Epithelial cell of esophagus (primary cell): Measurements from ENCODE around the gene RFTN2.
A peak's percentile ranks its signal among the peaks of the same experiment; 100 is the strongest.
"Not testable (repeated sequence)": the region's sequence is repeated elsewhere in the genome, so short reads cannot be mapped to it uniquely, and the experiment has no call there.

ENCODE experiments used
- DNase-seq: peaks from one replicate; pipeline ENCODE4 v3.0.0; 2010; ENCODE audit warnings: low read depth
- H3K4me3 ChIP-seq: 2 replicates; pipeline ENCODE4 v1.5.1; 2011; ENCODE audit warnings: mild to moderate bottlenecking, low read length, control low read depth
- CTCF ChIP-seq: IDR thresholded peaks from 2 replicates; pipeline ENCODE4 v1.5.1; 2011; ENCODE audit warnings: low read depth, mild to moderate bottlenecking, low read length, control low read depth, inconsistent platforms; ENCODE audit not compliant: insufficient read depth; ENCODE audit errors: missing control alignments

RFTN2 gene

GRCh38 chr2:197707316-197708213 is 32.2 kb upstream of the RFTN2 start:
- H3K4me3 ChIP-seq = peak overlapping the region; percentile 87
- peak; percentile 67 for DNase-seq
- peak; percentile 63 for TF ChIP-seq CTCF

GRCh38 chr2:197706839-197707207 is 31.4 kb upstream of the RFTN2 start:
- no peak for TF ChIP-seq CTCF
- DNase-seq = peak; percentile 3
- peak overlapping the region; percentile 87 for H3K4me3 ChIP-seq

GRCh38 chr2:197705912-197706838 is 30.8 kb upstream of the RFTN2 start:
- H3K4me3 ChIP-seq = peak overlapping the region; percentile 87
- DNase-seq = peak; percentile 4
- TF ChIP-seq CTCF = no peak

- TF ChIP-seq CTCF = no peak
- peak within 1 kb of the TSS; percentile 87 for H3K4me3 ChIP-seq
- DNase-seq = peak; percentile 93
Observed at GRCh38 chr2:197705121-197705911, 29.9 kb upstream of the RFTN2 start, which contains the start of gene MARS2. TSS of gene MARS2 (plus strand) at chr2:197705369. CDS start at chr2:197705406, 37 bp downstream.

GRCh38 chr2:197704434-197705120 is 29.2 kb upstream of the RFTN2 start:
- no peak for DNase-seq
- no peak for TF ChIP-seq CTCF
- peak overlapping the region; percentile 58 for H3K4me3 ChIP-seq

- no peak for TF ChIP-seq CTCF
- DNase-seq = no peak
- no peak overlapping the region for H3K4me3 ChIP-seq
Observed at GRCh38 chr2:197700960-197701359, 25.6 kb upstream of the RFTN2 start.

- H3K4me3 ChIP-seq, DNase-seq: not testable (repeated sequence)
Observed at GRCh38 chr2:197699724-197700123, 24.3 kb upstream of the RFTN2 start.

- H3K4me3 ChIP-seq, DNase-seq: not testable (repeated sequence)
Observed at GRCh38 chr2:197696571-197696970, 21.2 kb upstream of the RFTN2 start.

- H3K4me3 ChIP-seq, DNase-seq: not testable (repeated sequence)
Observed at GRCh38 chr2:197695971-197696370, 20.6 kb upstream of the RFTN2 start.
